Small intestine (tissue), 7 donors: ENCODE results near the gene NBDY. TPM values are rescaled to one million over a fixed set of nuclear protein-coding genes. Genes with fewer than 3 reads are reported as not detected.
"Not testable (repeated sequence)": the region's sequence is repeated elsewhere in the genome, so short reads cannot be mapped to it uniquely, and the experiment has no call there.

Experiments
- DNase-seq, 2 donors: peaks; one replicate each; pipeline versions ENCODE4 v3.0.0 to v3.0.0-alpha.2; 2013
- FAIRE-seq: peaks from 2 replicates; lab custom pipeline; 2012; peaks lifted over from hg19 to GRCh38; lab: Jason Lieb, UNC
- H3K27ac ChIP-seq, 3 donors: one replicate each; pipeline ENCODE4 v1.5.1; 2013; ENCODE audit warnings: low read length in 2 of 3, mild to moderate bottlenecking in 2 of 3, control low read depth in 1 of 3, inconsistent platforms in 1 of 3, low read depth in 1 of 3, moderate library complexity in 1 of 3
- H3K27me3 ChIP-seq, 3 donors: one replicate each; pipeline ENCODE4 v1.6.1; 2013; ENCODE audit warnings: low read length in 3 of 3, inconsistent platforms in 1 of 3; ENCODE audit not compliant: control insufficient read depth in 3 of 3, insufficient read depth in 3 of 3
- H3K36me3 ChIP-seq, 3 donors: one replicate each; pipeline ENCODE4 v1.6.1; 2013; ENCODE audit warnings: low read length in 3 of 3, inconsistent platforms in 1 of 3, low read depth in 1 of 3, mild to moderate bottlenecking in 1 of 3, moderate library complexity in 1 of 3; ENCODE audit not compliant: control insufficient read depth in 3 of 3, insufficient read depth in 2 of 3
- H3K4me1 ChIP-seq, 3 donors: one replicate each; pipeline ENCODE4 v1.6.1; 2013; ENCODE audit warnings: low read length in 2 of 3, inconsistent platforms in 1 of 3, low read depth in 1 of 3, mild to moderate bottlenecking in 1 of 3, moderate library complexity in 1 of 3; ENCODE audit not compliant: control insufficient read depth in 3 of 3, insufficient read depth in 2 of 3
- H3K4me3 ChIP-seq, 3 donors: one replicate each; pipeline ENCODE4 v1.5.1; 2013; ENCODE audit warnings: low read length in 3 of 3, control low read depth in 1 of 3, inconsistent platforms in 1 of 3, low read depth in 1 of 3, mild to moderate bottlenecking in 1 of 3, moderate library complexity in 1 of 3
- H3K9me3 ChIP-seq, 2 donors: one replicate each; pipeline ENCODE4 v1.6.1; 2013; ENCODE audit warnings: low read depth in 1 of 2, low read length in 1 of 2; ENCODE audit not compliant: control insufficient read depth in 2 of 2, insufficient read depth in 1 of 2
- WGBS, 3 donors: extraction: QIAGEN DNeasy Blood & Tissue Kit; methylation state at CpG; one replicate each; pipeline ENCODE4 v1.1.7; 2013; 5-methylcytosine and 5-hydroxymethylcytosine counted together
- polyA plus RNA-seq, 4 donors: library from polyadenylated mRNA; stranded (reverse) in 3 of 4; unstranded in 1 of 4; fragments of 200-250 nt in 3 of 4; fragments of 120-200 nt in 1 of 4; gene quantifications; one replicate each; pipeline versions ENCODE4 v1.2.1 to v1.2.3, GENCODE V29; 2013
- donor health status: healthy with polysubstance abuse.
- donor health status: control.
- donor health status: control.
- donor health status: Bipolar disorder and iron deficiency.
- donor health status: healthy.

Gene NBDY
- polyA plus RNA-seq, 4 donors: 11.9 to 39.6 (median 20.9) TPM

DNA sequence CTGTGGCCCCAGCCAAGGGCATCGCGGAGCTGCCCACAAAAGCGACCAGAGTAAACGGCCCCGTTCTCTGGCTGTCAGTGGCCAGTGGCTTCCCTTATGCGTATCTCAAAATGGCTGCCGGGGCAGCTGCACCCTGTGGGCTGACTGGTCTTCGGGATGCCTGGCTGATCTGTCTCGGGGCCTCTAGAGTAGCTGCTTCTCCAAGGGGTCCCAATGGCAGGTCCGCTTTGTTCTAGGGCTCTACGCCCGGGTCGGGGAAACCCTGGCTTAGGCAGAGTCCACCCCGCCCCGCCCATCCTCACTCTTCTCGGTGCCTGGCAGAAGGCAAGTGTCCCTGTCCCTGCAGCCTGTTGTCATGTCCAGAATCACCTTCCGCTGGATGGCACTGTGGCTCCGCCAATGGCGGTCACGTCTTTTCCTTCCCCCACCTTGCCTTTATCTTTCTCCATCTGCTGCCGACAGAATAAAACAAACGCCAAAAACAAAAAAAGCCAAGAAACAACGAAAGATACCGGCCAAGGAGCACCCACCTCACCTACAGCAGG is 50.0 kb downstream of the NBDY start:
- not testable (repeated sequence) for H3K27ac ChIP-seq, H3K9me3 ChIP-seq, H3K4me1 ChIP-seq, H3K36me3 ChIP-seq, DNase-seq, H3K27me3 ChIP-seq, H3K4me3 ChIP-seq, FAIRE-seq
- no CpG with 5 or more reads among the region's 24 CpGs for WGBS, 3 donors

DNA sequence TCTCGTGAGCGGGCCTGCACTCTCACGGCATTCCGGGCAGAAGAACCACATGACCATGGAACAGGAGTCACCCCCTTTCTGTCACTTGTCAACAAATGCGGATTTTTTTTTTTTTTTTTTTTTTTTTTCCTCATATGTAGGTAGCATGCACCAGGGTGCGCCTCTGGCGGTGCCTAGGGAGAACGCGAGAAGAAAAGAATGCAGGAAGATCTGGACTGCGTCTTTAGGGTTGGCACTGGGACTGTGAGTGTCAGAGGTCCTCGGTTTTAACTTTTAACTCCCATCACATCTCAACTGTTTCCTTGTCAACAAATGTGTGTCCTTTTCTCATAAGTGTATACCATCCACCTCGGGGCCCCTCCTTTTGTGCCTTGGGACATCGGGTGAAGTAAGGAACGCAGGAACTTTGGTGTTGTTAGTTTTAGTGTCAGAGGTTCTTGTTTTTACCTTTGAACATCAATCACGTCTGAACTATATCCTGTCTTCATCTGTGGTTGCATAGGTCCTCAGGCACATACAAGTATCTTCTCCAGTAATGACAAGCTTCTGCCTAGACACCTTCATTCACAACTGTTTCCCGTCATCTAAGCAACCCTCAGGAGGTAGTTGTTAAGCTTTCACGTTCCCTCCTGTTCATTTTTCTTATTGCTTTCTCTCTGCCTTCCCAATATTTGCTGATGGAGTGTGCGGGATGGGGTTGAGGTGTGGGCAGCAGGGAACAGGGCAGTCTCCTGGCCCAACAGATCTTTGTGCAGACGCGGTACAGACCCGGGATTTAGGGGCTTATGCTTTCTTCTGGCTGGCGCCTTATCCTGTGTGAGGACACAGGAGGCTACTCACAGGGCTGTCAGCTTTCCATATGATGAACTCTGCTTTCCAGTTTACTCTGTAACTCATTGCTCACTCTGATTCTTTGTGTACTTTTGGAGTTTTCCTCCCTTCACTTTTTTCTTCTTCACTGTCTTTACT is 51.9 kb downstream of the NBDY start:
- H3K27ac ChIP-seq, H3K27me3 ChIP-seq, H3K4me1 ChIP-seq, H3K9me3 ChIP-seq, DNase-seq, H3K4me3 ChIP-seq, H3K36me3 ChIP-seq: not testable (repeated sequence)
- peak; percentile 62 for FAIRE-seq
- WGBS, 3 donors: 76 to 90% (median 87%) methylated on average over 12 to 16 of the region's 22 CpGs

DNA sequence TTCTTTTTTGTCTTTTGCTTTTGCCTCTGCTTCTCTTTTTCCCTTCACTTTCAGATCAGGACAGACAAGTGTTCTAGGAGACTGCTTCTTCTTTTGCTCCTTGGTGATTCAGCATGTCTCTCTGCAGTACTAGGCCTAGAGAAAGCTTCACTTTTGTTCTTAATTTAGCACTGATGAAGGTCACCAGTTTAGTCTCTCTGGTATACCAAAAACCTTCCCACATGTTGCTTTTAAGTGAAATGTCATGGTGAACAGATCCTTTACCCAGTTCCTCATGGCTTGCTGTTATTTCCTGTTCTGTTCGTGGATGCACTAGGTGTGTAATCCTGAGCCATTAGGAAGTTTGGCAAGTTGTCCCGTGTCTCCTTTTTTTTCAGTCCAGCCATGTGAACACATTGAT is 53.3 kb downstream of the NBDY start:
- peaks cover 0 to 7% (median 0%) of the 10 kb centered on the region in 3 donors for H3K36me3 ChIP-seq
- H3K4me3 ChIP-seq: no peak overlapping the region
- H3K9me3 ChIP-seq: no peaks in the 10 kb centered on the region
- no peaks in the 10 kb centered on the region for H3K27me3 ChIP-seq
- no peak for DNase-seq
- H3K27ac ChIP-seq: no peak overlapping the region
- 53 to 90% (median 72%) methylated on average over 2 of the region's 2 CpGs for WGBS, 3 donors
- H3K4me1 ChIP-seq: no peaks in the 10 kb centered on the region
- FAIRE-seq: no peak

DNA sequence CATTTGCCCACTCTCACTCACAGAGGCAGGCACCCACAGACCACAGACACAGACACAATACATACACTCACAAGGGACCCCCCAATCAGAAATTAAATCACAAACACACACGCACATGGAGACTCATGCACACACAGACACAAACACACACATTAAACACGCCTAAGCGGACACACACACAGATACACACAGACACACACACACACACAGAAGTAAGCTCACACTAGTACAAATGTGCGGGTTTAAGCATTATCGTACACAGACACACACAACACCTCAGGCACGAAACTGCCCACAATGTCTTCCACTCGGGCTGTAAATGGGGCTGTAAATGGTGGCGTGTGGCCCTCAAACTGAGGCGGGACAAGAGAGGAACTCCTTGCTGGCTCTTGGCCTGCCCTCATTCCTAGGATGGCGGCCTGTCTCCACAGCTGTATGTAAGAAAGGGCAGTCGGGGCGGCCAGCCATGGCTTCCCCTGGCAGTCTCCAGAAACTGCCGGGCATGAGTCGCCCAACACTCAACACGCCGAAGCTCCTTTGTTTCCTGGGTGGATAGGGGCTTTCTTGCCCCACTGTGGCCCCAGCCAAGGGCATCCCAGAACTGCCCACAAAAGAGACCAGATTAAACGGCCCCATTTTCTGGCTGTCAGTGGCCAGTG is 53.9 kb downstream of the NBDY start:
- 57 to 97% (median 81%) methylated on average over 15 to 17 of the region's 17 CpGs for WGBS, 3 donors
- DNase-seq: no peak
- Histone ChIP-seq H3K4me1 (no peaks in the 10 kb centered on the region), H3K4me3 (peak overlapping the region in 1 of 3 donors; percentile 46), H3K9me3 (no peaks in the 10 kb centered on the region), H3K27ac (peak overlapping the region in 1 of 3 donors; percentile 63), H3K36me3 (peaks cover 0 to 12% (median 0%) of the 10 kb centered on the region in 3 donors), H3K27me3 (no peaks in the 10 kb centered on the region)
- FAIRE-seq: no peak

DNA sequence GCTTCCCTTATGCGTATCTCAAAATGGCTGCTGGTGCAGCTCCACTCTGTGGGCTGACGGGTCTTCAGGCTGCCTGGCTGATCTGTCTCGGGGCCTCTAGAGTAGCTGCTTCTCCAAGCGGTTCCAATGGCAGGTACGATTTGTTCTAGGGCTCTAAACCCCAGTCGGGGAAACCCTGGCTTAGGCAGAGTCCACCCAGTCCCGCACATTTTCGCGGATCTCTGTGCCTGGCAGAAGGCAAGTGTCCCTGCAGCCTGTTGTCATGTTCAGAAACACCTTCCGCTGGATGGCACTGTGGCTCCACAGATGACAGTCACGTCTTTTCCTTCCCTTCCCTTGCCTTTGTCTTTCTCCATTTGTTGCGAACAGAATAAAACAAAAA is 54.4 kb downstream of the NBDY start:
- WGBS, 3 donors: 44 to 97% (median 87%) methylated on average over 12 of the region's 12 CpGs
- H3K27me3 ChIP-seq: no peaks in the 10 kb centered on the region
- FAIRE-seq: no peak
- no peak for DNase-seq
- no peaks in the 10 kb centered on the region for H3K4me1 ChIP-seq
- no peaks in the 10 kb centered on the region for H3K9me3 ChIP-seq
- H3K27ac ChIP-seq: peak overlapping the region in 1 of 3 donors; percentile 63
- H3K4me3 ChIP-seq: peak overlapping the region in 1 of 3 donors; percentile 46
- H3K36me3 ChIP-seq: peaks cover 0 to 15% (median 0%) of the 10 kb centered on the region in 3 donors

DNA sequence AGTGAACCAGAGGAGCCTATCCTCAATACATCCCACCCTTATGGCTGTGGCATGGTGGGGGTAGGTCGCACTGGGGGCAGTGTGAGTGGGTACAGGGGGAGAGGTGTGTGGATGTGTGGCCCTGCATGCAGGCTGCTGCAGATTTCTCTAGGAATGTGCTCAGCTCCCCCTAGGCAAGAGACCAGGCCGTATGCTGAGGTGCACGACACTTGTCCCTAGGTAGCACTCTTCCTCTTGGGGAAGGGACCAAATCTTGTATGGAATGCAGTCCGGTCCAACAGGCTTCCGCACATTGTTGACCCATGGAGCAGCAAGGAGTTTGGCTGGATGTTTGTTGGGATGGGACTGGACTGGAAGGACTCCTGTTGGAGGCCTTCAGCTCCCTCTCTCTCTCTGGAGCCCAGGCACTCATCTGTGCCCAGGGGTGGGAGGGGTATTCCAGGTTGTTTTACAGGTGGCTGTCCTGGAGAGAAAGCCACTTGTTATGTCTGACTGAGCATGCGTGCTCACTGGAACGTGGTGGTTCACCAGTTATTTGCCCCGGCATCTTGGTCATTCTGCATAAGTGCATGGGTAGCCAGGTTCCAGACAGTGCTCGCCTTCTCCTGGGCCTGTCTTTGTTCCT is 55.1 kb downstream of the NBDY start:
- Histone ChIP-seq H3K4me1 (no peaks in the 10 kb centered on the region), H3K27ac (no peak overlapping the region), H3K36me3 (peaks cover 0 to 19% (median 0%) of the 10 kb centered on the region in 3 donors), H3K9me3 (no peaks in the 10 kb centered on the region), H3K27me3 (no peaks in the 10 kb centered on the region), H3K4me3 (no peak overlapping the region)
- DNase-seq (no peak), FAIRE-seq (no peak)
- 86 to 99% (median 96%) methylated on average over 7 to 9 of the region's 9 CpGs for WGBS, 3 donors

DNA sequence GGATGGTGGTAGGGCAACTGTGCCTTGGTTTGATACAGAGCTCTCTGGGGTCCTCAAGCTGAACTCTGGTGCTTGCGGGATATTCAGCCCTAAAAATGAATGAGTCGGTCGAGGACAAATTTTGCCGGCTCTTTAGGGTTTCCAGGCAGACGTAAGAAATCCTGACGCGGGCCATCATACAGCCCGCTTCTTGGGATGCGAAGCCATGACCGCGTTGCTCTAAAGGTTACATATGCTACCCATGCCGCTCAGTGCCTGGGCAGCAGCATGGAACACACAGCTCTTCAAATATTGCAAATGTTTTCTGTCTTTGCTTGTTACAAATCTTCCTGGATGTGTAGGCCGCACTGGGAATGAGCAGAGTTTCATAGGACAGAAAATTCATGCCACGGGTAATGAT is 55.6 kb downstream of the NBDY start:
- no peak for FAIRE-seq
- Histone ChIP-seq H3K4me3 (no peak overlapping the region), H3K9me3 (no peaks in the 10 kb centered on the region), H3K27me3 (no peaks in the 10 kb centered on the region), H3K27ac (no peak overlapping the region), H3K4me1 (no peaks in the 10 kb centered on the region), H3K36me3 (peaks cover 0 to 19% (median 0%) of the 10 kb centered on the region in 3 donors)
- WGBS, 3 donors: 97 to 98% (median 98%) methylated on average over 14 of the region's 14 CpGs
- DNase-seq: no peak

DNA sequence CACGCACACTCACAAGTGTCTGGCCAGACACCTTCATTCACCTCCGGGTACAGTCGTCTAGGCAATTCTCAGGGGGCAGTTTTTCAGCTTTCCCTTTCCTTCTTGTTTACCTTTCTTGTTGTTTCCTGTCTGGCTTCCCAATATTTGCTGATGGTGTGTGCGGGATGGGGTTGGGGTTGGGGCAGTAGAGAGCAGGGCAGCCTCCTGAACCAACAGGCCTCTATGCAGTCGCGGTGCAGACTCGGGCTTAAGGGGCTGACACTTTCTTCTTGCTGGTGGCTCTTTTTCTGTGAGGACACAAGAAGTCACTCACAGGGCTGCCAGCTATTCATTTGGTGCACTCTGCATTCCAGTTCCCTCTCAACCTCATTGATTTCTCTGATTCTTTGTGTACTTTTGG is 56.4 kb downstream of the NBDY start:
- H3K9me3 ChIP-seq: no peaks in the 10 kb centered on the region
- WGBS, 3 donors: 89 to 95% (median 89%) methylated on average over 7 of the region's 7 CpGs
- no peaks in the 10 kb centered on the region for H3K27me3 ChIP-seq
- no peak overlapping the region for H3K27ac ChIP-seq
- FAIRE-seq (no peak), DNase-seq (no peak)
- H3K4me1 ChIP-seq: no peaks in the 10 kb centered on the region
- H3K4me3 ChIP-seq: no peak overlapping the region
- peaks cover 0 to 23% (median 0%) of the 10 kb centered on the region in 3 donors for H3K36me3 ChIP-seq
